K562 treated with DMSO at 1 percent for 24 hours (cell line): Measurements from ENCODE around the gene COQ8A. TPM values are rescaled to one million over a fixed set of nuclear protein-coding genes. Genes with fewer than 3 reads are reported as not detected.

Experiments
- total RNA-seq: library from RNA; unstranded; fragments of 300-600 nt; gene quantifications from 2 replicates; pipeline ENCODE4 v1.2.3, GENCODE V29; 2022; ENCODE audit warnings: low read depth; ENCODE audit not compliant: insufficient read depth

COQ8A gene
- total RNA-seq: 111 TPM in 2 replicates

GRCh38 chr1:226940029-226940805 is at the start of gene COQ8A:
Gene COQ8A, plus strand, starts transcription at chr1:226940294. Its CDS starts 21,092 bp downstream, at chr1:226961386.

Other genes with a start within 250 kb of the COQ8A start
- gene ITPKB, start 201.0 kb upstream of the COQ8A start, total RNA-seq: not detected in 2 replicates
- 22.0 and 24.5 TPM in 2 replicates for gene PSEN2, start 69.7 kb upstream of the COQ8A start, total RNA-seq